Endometrial microvascular endothelial cells (primary cell): ENCODE data around the gene RTKN. TPM values are rescaled to one million over a fixed set of nuclear protein-coding genes. Genes with fewer than 3 reads are reported as not detected.
"Not testable (repeated sequence)": the region's sequence is repeated elsewhere in the genome, so short reads cannot be mapped to it uniquely, and the experiment has no call there.

ENCODE experiments used
- in situ Hi-C: cut with HindIII; loops from 2 replicates; pipeline ENCODE4 v1.10.0; 2017; ENCODE audit warnings: low sequenced_read_pairs, low pct_unique_long_range_greater_than_20kb; ENCODE audit errors: inconsistent ontology term
- total RNA-seq: library from RNA; depleted of rRNA; stranded (reverse); fragments of >200 nt; gene quantifications from one replicate; pipeline ENCODE4 v1.2.3, GENCODE V29; 2015; ENCODE audit errors: inconsistent ontology term

Gene RTKN, protein sequence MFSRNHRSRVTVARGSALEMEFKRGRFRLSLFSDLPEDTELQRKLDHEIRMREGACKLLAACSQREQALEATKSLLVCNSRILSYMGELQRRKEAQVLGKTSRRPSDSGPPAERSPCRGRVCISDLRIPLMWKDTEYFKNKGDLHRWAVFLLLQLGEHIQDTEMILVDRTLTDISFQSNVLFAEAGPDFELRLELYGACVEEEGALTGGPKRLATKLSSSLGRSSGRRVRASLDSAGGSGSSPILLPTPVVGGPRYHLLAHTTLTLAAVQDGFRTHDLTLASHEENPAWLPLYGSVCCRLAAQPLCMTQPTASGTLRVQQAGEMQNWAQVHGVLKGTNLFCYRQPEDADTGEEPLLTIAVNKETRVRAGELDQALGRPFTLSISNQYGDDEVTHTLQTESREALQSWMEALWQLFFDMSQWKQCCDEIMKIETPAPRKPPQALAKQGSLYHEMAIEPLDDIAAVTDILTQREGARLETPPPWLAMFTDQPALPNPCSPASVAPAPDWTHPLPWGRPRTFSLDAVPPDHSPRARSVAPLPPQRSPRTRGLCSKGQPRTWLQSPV
- total RNA-seq = 1.0 TPM

- in situ Hi-C loops = no loop called here
Measured at GRCh38 chr2:74441690-74442482, at the start of gene RTKN. RTKN (minus strand) TSS chr2:74441937; CDS start chr2:74441816, 121 bp downstream.

GRCh38 chr2:74489906-74490305 lies 48.2 kb upstream of the RTKN start:
- in situ Hi-C loops = no loop called here

- in situ Hi-C loops = no loop called here
Measured at GRCh38 chr2:74488643-74489481, 47.1 kb upstream of the RTKN start.

DNA sequence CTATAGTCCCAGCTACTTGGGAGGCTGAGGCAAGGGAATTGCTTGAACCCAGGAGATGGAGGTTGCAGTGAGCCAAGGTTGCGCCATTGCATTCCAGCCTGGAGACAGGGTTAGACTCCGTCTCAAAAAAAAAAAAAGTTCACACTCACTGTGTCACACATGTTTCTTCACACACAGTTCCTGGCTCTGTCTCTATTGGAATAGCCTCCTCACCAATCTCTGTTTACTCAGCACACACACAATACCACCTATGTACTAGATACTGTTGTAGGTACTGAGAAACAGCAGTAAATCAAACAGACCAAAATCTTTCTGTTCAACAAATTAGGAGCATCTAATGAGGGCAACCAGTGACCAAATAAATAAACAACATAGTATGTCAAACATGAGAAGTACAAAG lies 44.4 kb upstream of the RTKN start:
- in situ Hi-C loops = no loop called here

- in situ Hi-C loops = not testable (repeated sequence)
Measured at GRCh38 chr2:74483675-74484164, 42.0 kb upstream of the RTKN start.

DNA sequence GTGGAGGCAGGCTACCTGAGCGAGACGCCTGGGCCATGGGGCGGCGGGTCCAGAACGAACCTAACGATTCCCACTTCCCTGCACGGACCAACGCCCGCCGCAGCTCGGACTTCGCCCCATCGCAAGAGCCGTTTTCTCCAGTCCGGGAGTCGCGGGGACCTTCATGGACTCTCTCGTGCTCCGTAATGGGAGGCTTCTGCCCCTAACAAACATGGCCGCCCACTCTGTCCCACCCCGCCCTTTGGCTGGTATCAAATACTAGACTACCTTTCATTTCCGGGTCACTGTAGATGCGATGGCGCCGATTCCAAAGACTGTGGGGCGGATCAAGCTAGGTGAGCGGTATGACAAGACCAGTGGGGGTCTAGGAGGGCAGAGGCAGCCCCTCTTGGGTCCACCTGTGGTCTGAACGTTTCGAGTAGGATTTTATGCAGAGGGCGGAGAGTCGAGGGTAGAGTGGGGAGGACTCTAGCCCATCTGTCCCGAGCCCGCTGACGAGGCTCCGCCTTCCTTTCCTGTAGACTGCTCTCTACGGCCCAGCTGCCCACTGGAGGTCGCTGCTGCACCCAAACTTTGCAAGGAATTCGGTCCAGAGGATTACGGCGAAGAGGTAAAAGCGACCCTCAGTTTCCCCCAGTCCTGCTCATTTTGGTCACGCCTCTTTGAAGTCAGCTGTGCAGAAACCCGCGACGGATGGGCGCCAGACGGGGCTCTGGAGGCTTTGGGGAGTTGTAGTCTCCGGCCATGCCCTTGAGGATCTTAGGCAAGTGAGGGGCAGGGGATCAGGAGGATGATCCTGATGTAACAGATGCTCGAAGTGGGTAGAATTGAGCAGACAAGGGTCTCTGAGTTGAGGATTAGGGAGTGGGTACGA lies 41.3 kb upstream of the RTKN start, which contains the start of the genes CCDC142 and TTC31:
TSS of gene CCDC142 (minus strand) at position 198 of the 874 bp plus-strand sequence. CDS start at position 37, 161 bp downstream.
TSS of gene TTC31 (plus strand) at position 281 of the 874 bp plus-strand sequence. CDS start at position 296, 15 bp downstream.
- in situ Hi-C loops = no loop called here

- in situ Hi-C loops = no loop called here
Measured at GRCh38 chr2:74481961-74482800, 40.4 kb upstream of the RTKN start.

DNA sequence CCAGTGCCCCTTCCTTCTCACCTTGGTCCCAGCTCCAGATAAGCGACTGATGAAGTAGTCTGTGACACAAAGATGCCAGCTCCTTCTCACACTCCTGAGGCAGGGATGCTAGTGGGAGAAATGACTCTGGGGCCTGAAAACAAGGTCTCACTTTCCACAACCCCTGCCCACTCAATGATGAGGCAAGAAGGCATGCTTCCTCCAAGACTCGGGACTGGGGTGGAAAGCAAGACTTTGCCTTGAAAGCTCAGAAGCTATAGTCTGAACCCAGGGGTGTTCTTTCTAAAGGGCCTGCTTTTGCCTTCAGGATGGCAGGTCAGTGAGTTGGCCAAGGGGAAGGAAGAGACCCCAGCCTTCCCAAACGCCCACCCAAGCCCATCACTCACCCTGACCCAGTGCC lies 39.7 kb upstream of the RTKN start:
- in situ Hi-C loops = no loop called here

DNA sequence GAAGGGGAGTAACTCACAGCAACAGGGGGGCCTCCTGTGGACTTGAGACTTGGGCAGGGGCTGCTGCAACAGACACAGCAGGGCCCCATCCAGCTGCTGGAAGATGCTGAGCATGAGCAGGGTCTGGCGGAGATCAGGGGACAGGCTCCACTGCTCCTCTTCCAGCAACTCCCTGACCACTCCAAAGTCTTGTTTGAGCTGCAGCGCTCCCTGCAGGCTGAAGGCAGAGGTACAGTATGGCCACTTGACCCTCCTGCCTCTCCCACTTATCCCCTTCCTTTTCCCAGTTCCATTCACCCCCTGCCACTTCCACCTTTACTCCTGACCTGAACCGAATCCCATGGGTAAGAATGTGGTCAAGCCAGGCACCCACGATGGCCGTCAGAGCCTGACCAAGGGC lies 33.2 kb upstream of the RTKN start:
- in situ Hi-C loops = no loop called here

GRCh38 chr2:74474481-74474880 lies 32.7 kb upstream of the RTKN start:
- in situ Hi-C loops = no loop called here

DNA sequence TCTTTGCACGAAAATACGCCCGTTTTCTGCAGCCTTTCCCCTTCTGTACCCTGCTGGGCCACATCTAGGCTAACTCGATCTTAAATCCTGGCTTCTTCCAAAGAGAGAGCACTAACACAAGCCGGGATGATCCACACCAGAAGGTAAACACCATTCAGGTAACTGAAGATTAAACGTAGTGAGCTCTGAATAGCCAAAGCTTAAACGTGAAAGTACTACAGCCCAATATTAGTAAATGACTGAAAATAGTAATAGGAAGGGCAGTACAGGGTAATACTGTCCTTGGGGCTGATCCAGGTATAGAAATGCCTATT lies 31.2 kb upstream of the RTKN start:
- in situ Hi-C loops = no loop called here

DNA sequence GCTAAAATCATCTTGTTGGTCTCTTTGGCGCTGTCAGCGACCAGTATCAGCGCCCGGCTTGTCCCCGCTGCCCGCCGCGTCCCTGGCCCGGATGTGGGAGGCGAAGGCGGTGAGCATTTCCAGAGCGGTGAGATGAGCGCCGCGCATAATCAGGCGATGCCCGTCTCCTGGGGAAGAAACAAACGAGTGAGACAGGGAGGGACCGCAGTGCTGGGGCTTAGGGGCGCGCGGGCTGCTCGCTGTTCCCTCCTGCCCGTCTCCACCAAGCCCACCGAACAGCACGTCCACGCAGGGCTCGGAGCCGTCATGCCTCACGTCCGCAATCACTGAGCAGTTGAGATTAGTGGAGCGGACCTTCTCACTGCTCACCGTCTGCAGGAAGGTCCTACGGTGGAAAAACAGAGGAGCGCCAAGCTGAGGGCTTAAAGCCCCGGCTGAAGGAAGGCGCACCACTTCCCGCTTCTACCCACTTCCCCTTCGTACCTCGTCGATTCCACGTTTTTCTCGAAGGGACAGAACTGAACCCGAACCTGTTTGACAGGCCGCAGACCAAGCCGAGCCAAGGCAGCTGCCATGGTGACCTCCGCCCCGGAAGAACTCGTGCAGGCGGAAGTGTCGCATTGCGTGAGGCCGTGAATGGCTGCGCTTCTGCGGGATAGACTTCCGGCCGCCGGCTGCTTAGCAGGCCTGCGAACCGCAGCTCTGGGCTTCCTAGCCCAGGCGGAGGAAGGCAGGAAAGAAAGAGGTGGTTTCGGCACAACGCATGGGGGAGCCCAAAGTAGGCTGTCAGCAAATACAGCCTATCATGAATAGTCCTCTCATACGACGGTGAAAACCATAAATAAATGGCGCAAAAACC lies 30.6 kb upstream of the RTKN start, which contains the start of gene MRPL53:
TSS of gene MRPL53 (minus strand) at position 595 of the 859 bp plus-strand sequence. CDS start at position 575, 20 bp downstream.
- in situ Hi-C loops = no loop called here

DNA sequence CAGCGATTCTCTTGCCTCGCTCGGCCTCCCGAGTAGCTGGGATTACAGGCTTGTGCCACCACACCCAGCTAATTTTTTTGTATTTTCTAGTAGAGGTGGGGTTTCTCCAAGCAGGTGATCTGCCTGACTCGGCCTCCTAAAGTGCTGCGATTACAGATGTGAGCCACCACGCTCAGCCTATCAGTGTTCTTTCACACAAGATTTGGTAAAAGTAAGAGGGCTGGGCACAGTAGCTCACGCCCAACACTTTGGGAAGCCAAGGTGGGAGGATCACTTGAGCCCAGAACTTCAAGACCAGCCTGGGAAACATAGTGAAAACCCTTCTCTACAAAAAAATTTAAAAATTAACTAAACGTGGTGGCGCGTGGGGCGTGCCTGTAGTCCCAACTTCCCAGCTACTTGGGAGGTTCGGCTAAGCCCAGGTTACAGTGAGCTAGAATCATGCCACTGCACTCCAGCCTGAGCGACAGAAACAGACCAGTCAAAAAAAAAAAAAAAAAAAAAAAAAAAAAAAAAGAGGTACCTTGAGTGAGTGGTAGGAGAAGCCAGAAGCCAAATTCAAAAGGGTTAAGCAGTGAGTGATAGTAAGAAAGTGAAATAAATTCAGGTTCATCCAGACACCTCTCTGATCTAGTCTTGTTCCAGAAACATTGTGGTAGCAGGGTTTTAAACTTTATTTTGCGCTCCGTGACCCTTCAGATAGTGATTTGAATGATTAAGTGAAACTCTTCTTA lies 29.8 kb upstream of the RTKN start:
- in situ Hi-C loops = no loop called here

DNA sequence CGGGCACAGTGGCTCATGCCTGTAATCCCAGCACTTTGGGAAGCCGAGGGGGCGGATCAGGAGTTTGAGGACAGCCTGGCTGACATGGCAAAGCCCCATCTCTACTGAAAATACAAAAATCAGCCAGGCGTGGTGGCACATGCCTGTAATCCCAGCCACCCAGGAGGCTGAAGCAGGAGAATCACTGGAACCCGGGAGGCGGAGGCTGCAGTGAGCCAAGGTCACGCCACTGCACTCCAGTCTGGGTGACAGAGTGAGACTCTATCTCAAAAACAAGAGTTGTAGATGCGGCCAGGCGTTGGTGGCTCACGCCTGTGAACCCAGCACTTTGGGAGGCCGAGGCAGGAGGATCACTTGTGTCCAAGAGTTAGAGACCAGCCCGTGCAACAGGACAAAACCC lies 29.0 kb upstream of the RTKN start:
- in situ Hi-C loops = not testable (repeated sequence)

DNA sequence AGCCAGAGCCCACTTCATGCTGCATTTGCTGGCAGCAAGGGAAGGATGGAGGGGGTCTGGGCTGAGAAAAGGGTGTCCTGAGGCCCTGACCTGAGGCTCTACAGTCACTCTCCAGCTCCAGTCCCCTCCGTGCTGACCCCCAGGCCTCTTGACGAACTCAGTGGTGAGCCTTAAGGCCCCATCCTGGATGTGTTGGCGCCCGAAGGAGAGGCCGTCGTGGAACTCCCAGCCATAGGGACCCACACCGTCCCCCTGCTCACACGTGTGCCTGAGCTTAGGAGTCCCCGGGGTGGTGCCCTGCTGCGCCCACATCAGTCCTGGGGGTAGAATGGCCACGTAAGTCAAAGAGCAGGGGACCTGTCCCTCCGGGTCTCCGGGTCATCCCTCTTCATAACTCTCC lies 22.7 kb upstream of the RTKN start:
- in situ Hi-C loops = no loop called here

DNA sequence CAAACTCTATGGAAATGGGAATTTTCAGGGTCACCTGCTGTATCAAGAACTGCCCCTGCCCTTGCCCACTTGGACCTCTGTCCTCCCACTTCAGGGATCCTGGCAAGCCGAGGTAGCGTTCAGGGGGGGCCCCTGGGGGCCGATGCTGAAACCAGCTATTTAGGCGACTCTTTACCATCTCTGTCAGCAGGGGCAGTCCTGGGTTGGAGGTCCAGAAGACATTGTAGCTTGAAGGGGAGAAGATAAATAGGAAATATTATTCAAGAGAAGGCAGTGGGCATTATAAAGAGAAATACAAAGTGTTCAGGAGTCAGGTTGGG lies 21.0 kb upstream of the RTKN start:
- in situ Hi-C loops = no loop called here
